Natural killer cell (primary cell): Measurements from ENCODE around the gene CXCR5. TPM values are rescaled to one million over a fixed set of nuclear protein-coding genes. Genes with fewer than 3 reads are reported as not detected.
A peak's percentile ranks its signal among the peaks of the same experiment; 100 is the strongest.

Source experiments
- ATAC-seq, 3 donors: fragments of 150-1000 bp in 2 of 3; fragments of 200-7000 bp in 1 of 3; cut with Tn5 transposase; 1 replicate in 1 of 3; 2 replicates in 2 of 3; pipeline ENCODE4 v1.10.0; 2021; ENCODE audit warnings: mild to moderate bottlenecking in 2 of 3, moderate library complexity in 2 of 3
- DNase-seq, 2 donors: peaks; one replicate each; pipeline versions ENCODE4 v3.0.0 to v3.0.0-alpha.2; 2013 to 2021; ENCODE audit warnings: mixed read lengths in 1 of 2
- H3K27ac ChIP-seq: one replicate; pipeline ENCODE4 v1.5.1; 2013; ENCODE audit warnings: mild to moderate bottlenecking, low read length
- H3K27me3 ChIP-seq: one replicate; pipeline ENCODE4 v1.6.1; 2013; ENCODE audit warnings: low read length; ENCODE audit not compliant: control insufficient read depth, insufficient read depth
- H3K36me3 ChIP-seq: one replicate; pipeline ENCODE4 v1.6.1; 2013; ENCODE audit warnings: low read length; ENCODE audit not compliant: control insufficient read depth, insufficient read depth
- H3K4me1 ChIP-seq: one replicate; pipeline ENCODE4 v1.6.1; 2013; ENCODE audit warnings: low read length; ENCODE audit not compliant: control insufficient read depth, insufficient read depth
- H3K4me3 ChIP-seq: one replicate; pipeline ENCODE4 v1.5.1; 2013; ENCODE audit warnings: low read length
- H3K9me3 ChIP-seq: one replicate; pipeline ENCODE4 v1.6.1; 2013; ENCODE audit warnings: low read length; ENCODE audit not compliant: control insufficient read depth, insufficient read depth
- H3K27ac Mint-ChIP-seq, 2 donors: one replicate each; pipeline ENCODE4 v1.8.0; 2022; ENCODE audit warnings: mild to moderate bottlenecking in 2 of 2, mixed read lengths in 2 of 2, moderate library complexity in 1 of 2
- H3K27me3 Mint-ChIP-seq, 2 donors: one replicate each; pipeline ENCODE4 v1.8.0; 2022; ENCODE audit warnings: low read depth in 2 of 2, mixed read lengths in 2 of 2
- H3K36me3 Mint-ChIP-seq: one replicate; pipeline ENCODE4 v1.8.0; 2022; ENCODE audit warnings: mixed read lengths
- H3K4me1 Mint-ChIP-seq, 2 donors: one replicate each; pipeline ENCODE4 v1.8.0; 2022; ENCODE audit warnings: mixed read lengths in 2 of 2
- H3K4me3 Mint-ChIP-seq: one replicate; pipeline ENCODE4 v1.8.0; 2022; ENCODE audit warnings: mild to moderate bottlenecking, moderate library complexity, mixed read lengths
- H3K9me3 Mint-ChIP-seq, 2 donors: one replicate each; pipeline ENCODE4 v1.8.0; 2022; ENCODE audit warnings: mixed read lengths in 2 of 2
- WGBS: methylation state at CpG from one replicate; pipeline ENCODE4 v1.1.7; 2013; ENCODE audit warnings: missing lambda C conversion rate; ENCODE audit not compliant: insufficient coverage; 5-methylcytosine and 5-hydroxymethylcytosine counted together
- intact Hi-C: fragments of 100-400 bp; cut with micrococcal nuclease; formaldehyde crosslinking; loops from one replicate; pipeline ENCODE4 v1.14.2; 2022
- total RNA-seq, 4 donors: library from RNA; stranded (reverse); fragments of 120-200 nt in 1 of 4; gene quantifications; one replicate each; pipeline versions ENCODE4 v1.2.3 to v1.2.4, GENCODE V29; 2013 to 2022
- TF ChIP-seq, protein P1 (sequence below): fragments of 200-600 bp; IDR thresholded peaks from one replicate; pipeline ENCODE4 v1.8.0; 2022; ENCODE audit warnings: antibody characterized with exemption

CXCR5 gene
- total RNA-seq, 3 donors from 2014 or later (not counting 1 experiment from before 2014, with no cell fraction given), result 0.56 to 1.3 (median 0.86) TPM

GRCh38 chr11:118916842-118917388 lies 33.2 kb downstream of the CXCR5 start:
- TF ChIP-seq, protein P1, sequence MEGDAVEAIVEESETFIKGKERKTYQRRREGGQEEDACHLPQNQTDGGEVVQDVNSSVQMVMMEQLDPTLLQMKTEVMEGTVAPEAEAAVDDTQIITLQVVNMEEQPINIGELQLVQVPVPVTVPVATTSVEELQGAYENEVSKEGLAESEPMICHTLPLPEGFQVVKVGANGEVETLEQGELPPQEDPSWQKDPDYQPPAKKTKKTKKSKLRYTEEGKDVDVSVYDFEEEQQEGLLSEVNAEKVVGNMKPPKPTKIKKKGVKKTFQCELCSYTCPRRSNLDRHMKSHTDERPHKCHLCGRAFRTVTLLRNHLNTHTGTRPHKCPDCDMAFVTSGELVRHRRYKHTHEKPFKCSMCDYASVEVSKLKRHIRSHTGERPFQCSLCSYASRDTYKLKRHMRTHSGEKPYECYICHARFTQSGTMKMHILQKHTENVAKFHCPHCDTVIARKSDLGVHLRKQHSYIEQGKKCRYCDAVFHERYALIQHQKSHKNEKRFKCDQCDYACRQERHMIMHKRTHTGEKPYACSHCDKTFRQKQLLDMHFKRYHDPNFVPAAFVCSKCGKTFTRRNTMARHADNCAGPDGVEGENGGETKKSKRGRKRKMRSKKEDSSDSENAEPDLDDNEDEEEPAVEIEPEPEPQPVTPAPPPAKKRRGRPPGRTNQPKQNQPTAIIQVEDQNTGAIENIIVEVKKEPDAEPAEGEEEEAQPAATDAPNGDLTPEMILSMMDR, result no peak
- no peaks in the 10 kb centered on the region for H3K27me3 ChIP-seq
- 84% methylated on average over 6 of the region's 8 CpGs for whole genome bisulfite sequencing
- ATAC-seq (no peak), DNase-seq (no peak)
- H3K27ac Mint-ChIP-seq, result peak overlapping the region; percentile 95 to 96
- H3K27me3 Mint-ChIP-seq, result no peaks in the 10 kb centered on the region
- no peaks in the 10 kb centered on the region for H3K9me3 Mint-ChIP-seq
- peak overlapping the region; percentile 94 for H3K27ac ChIP-seq
- H3K9me3 ChIP-seq, result no peaks in the 10 kb centered on the region
- peaks cover 21% of the 10 kb centered on the region for H3K36me3 ChIP-seq
- peaks cover 100% of the 10 kb centered on the region for H3K4me1 ChIP-seq
- H3K4me1 Mint-ChIP-seq, result peaks cover 78 to 96% of the 10 kb centered on the region in 2 donors
- peak overlapping the region; percentile 89 for H3K4me3 Mint-ChIP-seq
- H3K4me3 ChIP-seq, result no peak overlapping the region
- intact Hi-C loops, result no loop called here
- no peaks in the 10 kb centered on the region for H3K36me3 Mint-ChIP-seq

DNA sequence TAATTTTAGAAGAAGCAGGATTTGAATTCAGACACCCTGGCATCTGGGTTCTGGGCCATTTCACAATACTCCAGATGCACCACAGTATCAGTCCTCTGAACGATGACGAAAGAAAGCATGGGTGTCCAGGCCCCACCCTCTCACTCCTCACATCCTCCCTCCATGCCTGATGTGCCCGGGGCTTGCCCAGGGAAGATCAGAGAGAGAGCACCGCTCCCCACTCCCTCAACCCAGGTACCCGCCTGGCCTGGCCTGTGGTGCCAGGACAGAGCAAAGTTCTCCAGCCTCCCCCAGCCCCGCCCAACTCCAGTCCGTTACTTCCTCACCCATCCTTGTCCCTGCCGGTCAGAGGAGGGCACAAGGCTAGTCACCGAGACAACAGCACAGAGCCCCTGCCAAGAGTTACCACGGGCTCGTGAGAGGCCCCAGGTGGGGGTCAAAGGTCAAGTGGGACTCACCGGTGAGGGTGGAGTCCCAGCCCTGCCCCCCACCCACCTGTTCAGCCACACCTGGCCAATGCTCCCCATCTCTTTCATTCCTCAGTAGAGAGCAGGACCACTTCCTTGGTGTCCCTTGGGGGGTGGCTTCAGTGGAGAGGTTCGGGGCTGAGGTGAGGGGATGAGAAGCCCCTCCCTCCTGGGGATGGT lies 33.9 kb downstream of the CXCR5 start:
- Histone ChIP-seq H3K4me3 (peak overlapping the region; percentile 25), H3K27ac (peak overlapping the region; percentile 94), H3K9me3 (no peaks in the 10 kb centered on the region), H3K27me3 (no peaks in the 10 kb centered on the region), H3K36me3 (peaks cover 21% of the 10 kb centered on the region), H3K4me1 (peaks cover 100% of the 10 kb centered on the region)
- Mint-ChIP-seq H3K4me1 (peaks cover 71 to 91% of the 10 kb centered on the region in 2 donors), H3K4me3 (peak overlapping the region; percentile 81), H3K27me3 (no peaks in the 10 kb centered on the region), H3K36me3 (no peaks in the 10 kb centered on the region), H3K27ac (peak overlapping the region; percentile 95 to 96), H3K9me3 (no peaks in the 10 kb centered on the region)
- intact Hi-C loops, result no loop called here
- DNase-seq (peak; percentile 45 to 88), ATAC-seq (peak; percentile 37 to 50 (median 46))
- TF ChIP-seq, protein P1, result no peak
- 38% methylated on average over 13 of the region's 13 CpGs for WGBS

- peak overlapping the region; percentile 95 to 96 for H3K27ac Mint-ChIP-seq
- ATAC-seq (peak in 2 of 3 donors; percentile 6), DNase-seq (peak; percentile 41 to 72)
- H3K9me3 Mint-ChIP-seq, result no peaks in the 10 kb centered on the region
- Histone ChIP-seq H3K9me3 (no peaks in the 10 kb centered on the region), H3K4me1 (peaks cover 100% of the 10 kb centered on the region), H3K4me3 (peak overlapping the region; percentile 25), H3K27ac (peak overlapping the region; percentile 94), H3K27me3 (no peaks in the 10 kb centered on the region), H3K36me3 (peaks cover 21% of the 10 kb centered on the region)
- peaks cover 75 to 91% of the 10 kb centered on the region in 2 donors for H3K4me1 Mint-ChIP-seq
- TF ChIP-seq, protein P1, result no peak
- H3K27me3 Mint-ChIP-seq, result no peaks in the 10 kb centered on the region
- intact Hi-C loops, result no loop called here
- no peaks in the 10 kb centered on the region for H3K36me3 Mint-ChIP-seq
- WGBS, result 34% methylated on average over 8 of the region's 14 CpGs
- H3K4me3 Mint-ChIP-seq, result peak overlapping the region; percentile 81
Measured at GRCh38 chr11:118918128-118918685, 34.5 kb downstream of the CXCR5 start.
